NT2/D1 (cell line): Measurements from ENCODE around the gene CFHR5.
"Not testable (repeated sequence)": the region's sequence is repeated elsewhere in the genome, so short reads cannot be mapped to it uniquely, and the experiment has no call there.

Source experiments
- SUZ12 ChIP-seq: IDR thresholded peaks from 2 replicates; pipeline ENCODE4 v1.6.1; 2011; ENCODE audit not compliant: insufficient read length, insufficient read depth; ENCODE audit errors: extremely low read depth
- ZNF274 ChIP-seq: IDR thresholded peaks from 2 replicates; pipeline ENCODE4 v1.6.1; 2011; ENCODE audit warnings: mild to moderate bottlenecking, low read depth, low read length

- TF ChIP-seq SUZ12, ZNF274: not testable (repeated sequence)
These were observed 4.9 kb downstream of the CFHR5 start for GRCh38 chr1:196982247-196982646.
